ENCODE measurements around the gene NLGN4Y.

The NLGN4Y gene

GRCh38 chrY:14694543-14694942 is 170.2 kb downstream of the NLGN4Y start:
- Histone ChIP-seq H3K27me3 (ENCODE audit: control insufficient read depth, insufficient read depth, low read length) (no peaks in the 10 kb centered on the region), H3K9ac (ENCODE audit: low read length) (no peak overlapping the region), H3K9me3 (ENCODE audit: control insufficient read depth, low read length) (no peaks in the 10 kb centered on the region), H3K4me1 (ENCODE audit: control insufficient read depth, insufficient read depth, low read length) (no peaks in the 10 kb centered on the region), H3K4me3 (ENCODE audit: low read length) (no peak overlapping the region), H3K36me3 (ENCODE audit: control insufficient read depth, insufficient read depth, low read length) (no peaks in the 10 kb centered on the region)

GRCh38 chrY:14708158-14708557 is 183.8 kb downstream of the NLGN4Y start:
- H3K4me3 ChIP-seq (ENCODE audit: low read length) = no peak overlapping the region
- H3K9ac ChIP-seq (ENCODE audit: low read length) = no peak overlapping the region
- H3K27me3 ChIP-seq (ENCODE audit: control insufficient read depth, insufficient read depth, low read length) = no peaks in the 10 kb centered on the region
- no peaks in the 10 kb centered on the region for H3K4me1 ChIP-seq (ENCODE audit: control insufficient read depth, insufficient read depth, low read length)
- H3K9me3 ChIP-seq (ENCODE audit: control insufficient read depth, low read length) = no peaks in the 10 kb centered on the region
- no peaks in the 10 kb centered on the region for H3K36me3 ChIP-seq (ENCODE audit: control insufficient read depth, insufficient read depth, low read length)

GRCh38 chrY:14741596-14741995 is 217.3 kb downstream of the NLGN4Y start:
- no peak overlapping the region for H3K4me3 ChIP-seq (ENCODE audit: low read length)
- no peaks in the 10 kb centered on the region for H3K36me3 ChIP-seq (ENCODE audit: control insufficient read depth, insufficient read depth, low read length)
- no peak overlapping the region for H3K9ac ChIP-seq (ENCODE audit: low read length)
- H3K27me3 ChIP-seq (ENCODE audit: control insufficient read depth, insufficient read depth, low read length) = no peaks in the 10 kb centered on the region
- H3K4me1 ChIP-seq (ENCODE audit: control insufficient read depth, insufficient read depth, low read length) = no peaks in the 10 kb centered on the region
- no peaks in the 10 kb centered on the region for H3K9me3 ChIP-seq (ENCODE audit: control insufficient read depth, low read length)

- Histone ChIP-seq H3K9me3 (ENCODE audit: control insufficient read depth, low read length) (no peaks in the 10 kb centered on the region), H3K4me1 (ENCODE audit: control insufficient read depth, insufficient read depth, low read length) (no peaks in the 10 kb centered on the region), H3K4me3 (ENCODE audit: low read length) (no peak overlapping the region), H3K27me3 (ENCODE audit: control insufficient read depth, insufficient read depth, low read length) (no peaks in the 10 kb centered on the region), H3K9ac (ENCODE audit: low read length) (no peak overlapping the region), H3K36me3 (ENCODE audit: control insufficient read depth, insufficient read depth, low read length) (no peaks in the 10 kb centered on the region)
Observed at GRCh38 chrY:14748329-14748728, 224.0 kb downstream of the NLGN4Y start.

- Histone ChIP-seq H3K4me1 (ENCODE audit: control insufficient read depth, insufficient read depth, low read length) (no peaks in the 10 kb centered on the region), H3K36me3 (ENCODE audit: control insufficient read depth, insufficient read depth, low read length) (no peaks in the 10 kb centered on the region), H3K9me3 (ENCODE audit: control insufficient read depth, low read length) (no peaks in the 10 kb centered on the region), H3K9ac (ENCODE audit: low read length) (no peak overlapping the region), H3K4me3 (ENCODE audit: low read length) (no peak overlapping the region), H3K27me3 (ENCODE audit: control insufficient read depth, insufficient read depth, low read length) (no peaks in the 10 kb centered on the region)
Observed at GRCh38 chrY:14755571-14755970, 231.2 kb downstream of the NLGN4Y start.

- no peaks in the 10 kb centered on the region for H3K36me3 ChIP-seq (ENCODE audit: control insufficient read depth, insufficient read depth, low read length)
- no peak overlapping the region for H3K4me3 ChIP-seq (ENCODE audit: low read length)
- no peak overlapping the region for H3K9ac ChIP-seq (ENCODE audit: low read length)
- H3K4me1 ChIP-seq (ENCODE audit: control insufficient read depth, insufficient read depth, low read length) = no peaks in the 10 kb centered on the region
- H3K9me3 ChIP-seq (ENCODE audit: control insufficient read depth, low read length) = no peaks in the 10 kb centered on the region
- H3K27me3 ChIP-seq (ENCODE audit: control insufficient read depth, insufficient read depth, low read length) = no peaks in the 10 kb centered on the region
Observed at GRCh38 chrY:14762903-14763302, 238.6 kb downstream of the NLGN4Y start.

GRCh38 chrY:14763600-14763999 is 239.3 kb downstream of the NLGN4Y start:
- Histone ChIP-seq H3K27me3 (ENCODE audit: control insufficient read depth, insufficient read depth, low read length) (no peaks in the 10 kb centered on the region), H3K4me1 (ENCODE audit: control insufficient read depth, insufficient read depth, low read length) (no peaks in the 10 kb centered on the region), H3K36me3 (ENCODE audit: control insufficient read depth, insufficient read depth, low read length) (no peaks in the 10 kb centered on the region), H3K4me3 (ENCODE audit: low read length) (no peak overlapping the region), H3K9ac (ENCODE audit: low read length) (no peak overlapping the region), H3K9me3 (ENCODE audit: control insufficient read depth, low read length) (no peaks in the 10 kb centered on the region)

GRCh38 chrY:14778208-14778607 is 253.9 kb downstream of the NLGN4Y start:
- H3K27me3 ChIP-seq (ENCODE audit: control insufficient read depth, insufficient read depth, low read length) = no peaks in the 10 kb centered on the region

GRCh38 chrY:14793104-14793503 is 268.8 kb downstream of the NLGN4Y start:
- Histone ChIP-seq H3K4me3 (ENCODE audit: low read length) (no peak overlapping the region), H3K27me3 (ENCODE audit: control insufficient read depth, insufficient read depth, low read length) (no peaks in the 10 kb centered on the region), H3K4me1 (ENCODE audit: control insufficient read depth, insufficient read depth, low read length) (no peaks in the 10 kb centered on the region), H3K36me3 (ENCODE audit: control insufficient read depth, insufficient read depth, low read length) (no peaks in the 10 kb centered on the region), H3K9me3 (ENCODE audit: control insufficient read depth, low read length) (no peaks in the 10 kb centered on the region), H3K9ac (ENCODE audit: low read length) (no peak overlapping the region)

More at GRCh38 chrY:14778208-14778607, 253.9 kb downstream of the NLGN4Y start:
- no peak overlapping the region for H3K4me3 ChIP-seq (ENCODE audit: low read length)
- no peaks in the 10 kb centered on the region for H3K9me3 ChIP-seq (ENCODE audit: control insufficient read depth, low read length)
- H3K4me1 ChIP-seq (ENCODE audit: control insufficient read depth, insufficient read depth, low read length) = no peaks in the 10 kb centered on the region
- no peak overlapping the region for H3K9ac ChIP-seq (ENCODE audit: low read length)
- no peaks in the 10 kb centered on the region for H3K36me3 ChIP-seq (ENCODE audit: control insufficient read depth, insufficient read depth, low read length)

- Histone ChIP-seq H3K9me3 (ENCODE audit: control insufficient read depth, low read length) (no peaks in the 10 kb centered on the region), H3K4me3 (ENCODE audit: low read length) (no peak overlapping the region), H3K4me1 (ENCODE audit: control insufficient read depth, insufficient read depth, low read length) (no peaks in the 10 kb centered on the region), H3K36me3 (ENCODE audit: control insufficient read depth, insufficient read depth, low read length) (no peaks in the 10 kb centered on the region), H3K9ac (ENCODE audit: low read length) (no peak overlapping the region), H3K27me3 (ENCODE audit: control insufficient read depth, insufficient read depth, low read length) (no peaks in the 10 kb centered on the region)
Observed at GRCh38 chrY:14793674-14794073, 269.3 kb downstream of the NLGN4Y start.

- no peaks in the 10 kb centered on the region for H3K9me3 ChIP-seq (ENCODE audit: control insufficient read depth, low read length)
- no peak overlapping the region for H3K9ac ChIP-seq (ENCODE audit: low read length)
- no peaks in the 10 kb centered on the region for H3K36me3 ChIP-seq (ENCODE audit: control insufficient read depth, insufficient read depth, low read length)
- no peaks in the 10 kb centered on the region for H3K4me1 ChIP-seq (ENCODE audit: control insufficient read depth, insufficient read depth, low read length)
- H3K4me3 ChIP-seq (ENCODE audit: low read length) = no peak overlapping the region
- no peaks in the 10 kb centered on the region for H3K27me3 ChIP-seq (ENCODE audit: control insufficient read depth, insufficient read depth, low read length)
Observed at GRCh38 chrY:14798010-14798409, 273.7 kb downstream of the NLGN4Y start.

- H3K27me3 ChIP-seq (ENCODE audit: control insufficient read depth, insufficient read depth, low read length) = no peaks in the 10 kb centered on the region
- no peaks in the 10 kb centered on the region for H3K9me3 ChIP-seq (ENCODE audit: control insufficient read depth, low read length)
- H3K36me3 ChIP-seq (ENCODE audit: control insufficient read depth, insufficient read depth, low read length) = no peaks in the 10 kb centered on the region
- no peak overlapping the region for H3K4me3 ChIP-seq (ENCODE audit: low read length)
- no peak overlapping the region for H3K9ac ChIP-seq (ENCODE audit: low read length)
- H3K4me1 ChIP-seq (ENCODE audit: control insufficient read depth, insufficient read depth, low read length) = no peaks in the 10 kb centered on the region
Observed at GRCh38 chrY:14801096-14801495, 276.8 kb downstream of the NLGN4Y start.

GRCh38 chrY:14802125-14802524 is 277.8 kb downstream of the NLGN4Y start:
- Histone ChIP-seq H3K4me1 (ENCODE audit: control insufficient read depth, insufficient read depth, low read length) (no peaks in the 10 kb centered on the region), H3K36me3 (ENCODE audit: control insufficient read depth, insufficient read depth, low read length) (no peaks in the 10 kb centered on the region), H3K27me3 (ENCODE audit: control insufficient read depth, insufficient read depth, low read length) (no peaks in the 10 kb centered on the region), H3K4me3 (ENCODE audit: low read length) (no peak overlapping the region), H3K9ac (ENCODE audit: low read length) (no peak overlapping the region), H3K9me3 (ENCODE audit: control insufficient read depth, low read length) (no peaks in the 10 kb centered on the region)
